C4-2B (cell line): Measurements from ENCODE around the gene GPER1.
A peak's percentile ranks its signal among the peaks of the same experiment; 100 is the strongest.
"Not testable (repeated sequence)": the region's sequence is repeated elsewhere in the genome, so short reads cannot be mapped to it uniquely, and the experiment has no call there.

ENCODE experiments used
- H3K27ac ChIP-seq: fragments of 450-650 bp; 2 replicates; pipeline ENCODE4 v1.5.1; 2017
- ZFX ChIP-seq: fragments of 450-650 bp; IDR thresholded peaks from 2 replicates; pipeline ENCODE4 v1.6.1; 2017
- TF ChIP-seq, protein P1 (sequence below): fragments of 450-650 bp; conservative IDR thresholded peaks from 2 replicates; pipeline ENCODE4 v1.5.1; 2017; ENCODE audit warnings: mild to moderate bottlenecking

GPER1 gene

DNA sequence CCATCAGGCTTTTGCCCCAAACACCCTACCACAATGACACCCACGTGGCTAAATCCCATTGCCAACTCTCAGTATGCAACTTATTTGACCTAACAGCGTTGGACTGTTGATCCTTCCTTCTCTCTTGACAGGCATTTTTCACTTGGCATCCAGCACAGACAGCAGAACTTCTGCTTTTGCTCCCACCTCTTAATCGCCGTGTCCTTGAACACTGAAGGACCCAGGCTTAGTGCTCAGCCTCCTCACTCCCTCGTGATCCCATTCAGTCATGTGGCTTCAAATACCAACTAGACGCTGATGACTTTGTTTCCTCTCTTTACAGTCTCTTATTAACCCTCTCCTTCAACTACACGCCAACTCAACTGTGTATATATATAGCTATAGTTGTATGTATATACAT lies 47.0 kb downstream of the GPER1 start:
- TF ChIP-seq, protein P1, sequence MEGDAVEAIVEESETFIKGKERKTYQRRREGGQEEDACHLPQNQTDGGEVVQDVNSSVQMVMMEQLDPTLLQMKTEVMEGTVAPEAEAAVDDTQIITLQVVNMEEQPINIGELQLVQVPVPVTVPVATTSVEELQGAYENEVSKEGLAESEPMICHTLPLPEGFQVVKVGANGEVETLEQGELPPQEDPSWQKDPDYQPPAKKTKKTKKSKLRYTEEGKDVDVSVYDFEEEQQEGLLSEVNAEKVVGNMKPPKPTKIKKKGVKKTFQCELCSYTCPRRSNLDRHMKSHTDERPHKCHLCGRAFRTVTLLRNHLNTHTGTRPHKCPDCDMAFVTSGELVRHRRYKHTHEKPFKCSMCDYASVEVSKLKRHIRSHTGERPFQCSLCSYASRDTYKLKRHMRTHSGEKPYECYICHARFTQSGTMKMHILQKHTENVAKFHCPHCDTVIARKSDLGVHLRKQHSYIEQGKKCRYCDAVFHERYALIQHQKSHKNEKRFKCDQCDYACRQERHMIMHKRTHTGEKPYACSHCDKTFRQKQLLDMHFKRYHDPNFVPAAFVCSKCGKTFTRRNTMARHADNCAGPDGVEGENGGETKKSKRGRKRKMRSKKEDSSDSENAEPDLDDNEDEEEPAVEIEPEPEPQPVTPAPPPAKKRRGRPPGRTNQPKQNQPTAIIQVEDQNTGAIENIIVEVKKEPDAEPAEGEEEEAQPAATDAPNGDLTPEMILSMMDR: no peak
- no peak for TF ChIP-seq ZFX
- H3K27ac ChIP-seq: no peak overlapping the region

DNA sequence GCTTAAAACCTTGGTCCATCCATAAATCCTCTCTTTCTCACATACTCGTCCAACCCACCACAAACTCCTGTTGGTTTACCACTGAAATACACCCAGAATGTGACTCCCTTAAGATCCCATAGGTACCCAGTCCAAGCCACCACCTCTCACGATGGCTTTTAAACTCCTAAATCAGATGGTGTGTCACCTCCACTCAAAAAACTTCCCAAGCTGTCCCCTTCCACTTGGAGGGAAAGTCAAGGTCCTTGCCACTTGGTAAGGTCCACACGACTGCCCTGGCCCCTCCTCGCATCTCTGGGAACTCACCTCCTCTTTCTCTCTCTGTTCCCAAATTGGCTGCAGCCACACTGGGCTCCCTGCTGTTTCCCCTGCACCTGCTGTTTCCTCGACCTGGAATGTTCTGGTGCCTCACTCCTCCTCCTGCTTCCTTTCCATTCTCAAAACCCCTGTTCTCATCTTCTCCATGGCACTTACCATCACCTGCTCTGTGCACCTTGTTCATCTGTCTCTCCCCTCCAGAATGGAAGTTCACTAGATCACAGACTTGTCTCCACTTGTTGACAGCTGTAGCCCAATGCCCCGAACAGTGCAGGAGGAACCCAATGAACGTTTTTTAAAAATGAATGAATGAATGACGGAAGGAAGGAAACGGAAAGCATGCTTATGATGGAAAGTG lies 49.1 kb downstream of the GPER1 start:
- H3K27ac ChIP-seq: peak overlapping the region; percentile 70
- TF ChIP-seq ZFX: no peak
- TF ChIP-seq, protein P1: no peak

DNA sequence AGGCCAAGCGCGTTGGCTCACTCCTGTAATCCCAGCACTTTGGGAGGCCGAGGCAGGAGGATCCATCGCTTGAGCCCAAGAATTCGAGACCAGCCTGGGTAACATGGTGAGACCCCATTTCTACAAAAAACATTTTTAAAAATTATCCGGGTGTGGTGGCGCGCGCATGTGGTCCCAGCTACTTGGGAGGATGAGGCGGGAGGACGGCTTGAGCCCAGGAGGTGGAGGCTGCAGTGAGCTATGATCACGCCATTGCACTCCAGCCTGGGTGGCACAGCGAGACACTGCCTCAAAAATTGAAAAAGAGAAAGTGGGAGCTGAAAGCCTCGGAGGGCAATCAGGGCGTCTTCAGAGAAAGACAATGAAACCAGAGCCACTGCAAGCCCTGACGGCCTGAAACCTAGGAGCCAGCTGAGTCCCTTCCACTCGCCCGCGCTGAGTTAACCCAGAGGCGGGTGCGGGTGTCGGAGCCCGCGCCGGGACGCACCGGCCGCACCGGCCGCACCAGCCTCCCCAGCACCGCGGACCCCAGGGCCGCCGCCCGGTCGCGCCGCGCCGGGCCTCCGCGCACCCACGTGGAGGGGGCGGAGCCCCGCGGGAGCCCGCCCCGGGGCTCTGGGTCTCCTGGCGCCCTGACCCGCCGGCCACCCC lies 49.7 kb downstream of the GPER1 start:
- H3K27ac ChIP-seq: peak overlapping the region; percentile 70

DNA sequence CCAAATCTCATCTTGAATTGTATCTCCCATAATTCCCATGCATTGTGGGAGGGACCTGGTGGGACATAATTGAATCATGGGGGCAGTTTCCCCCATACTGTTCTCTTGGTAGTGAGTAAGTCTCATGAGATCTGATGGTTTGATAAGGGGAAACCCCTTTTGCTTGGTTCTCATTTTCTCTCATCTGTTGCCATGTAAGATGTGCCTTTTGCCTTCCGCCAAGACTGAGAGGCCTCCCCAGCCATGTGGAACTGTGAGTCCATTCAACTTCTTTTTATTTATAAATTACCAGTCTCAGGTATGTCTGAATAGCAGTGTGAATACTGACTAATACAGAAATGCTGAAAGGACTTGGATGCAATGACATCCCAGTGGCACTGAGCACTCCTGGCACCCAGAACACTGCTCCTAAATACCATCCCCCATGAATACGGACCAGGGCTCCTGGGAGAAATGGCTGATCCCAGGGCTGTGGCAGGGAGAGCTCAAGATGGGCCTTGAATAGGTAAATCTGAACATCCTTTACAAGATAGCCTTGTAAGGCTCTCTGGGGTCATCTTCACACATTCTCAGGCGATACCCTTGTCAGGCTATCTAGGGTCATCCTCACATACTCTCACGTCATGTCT lies 52.7 kb downstream of the GPER1 start:
- H3K27ac ChIP-seq: no peak overlapping the region
- TF ChIP-seq ZFX: no peak
- TF ChIP-seq, protein P1: no peak

More for the DNA sequence above, 49.7 kb downstream of the GPER1 start:
- peak; percentile 53 for TF ChIP-seq ZFX
- TF ChIP-seq, protein P1: no peak

DNA sequence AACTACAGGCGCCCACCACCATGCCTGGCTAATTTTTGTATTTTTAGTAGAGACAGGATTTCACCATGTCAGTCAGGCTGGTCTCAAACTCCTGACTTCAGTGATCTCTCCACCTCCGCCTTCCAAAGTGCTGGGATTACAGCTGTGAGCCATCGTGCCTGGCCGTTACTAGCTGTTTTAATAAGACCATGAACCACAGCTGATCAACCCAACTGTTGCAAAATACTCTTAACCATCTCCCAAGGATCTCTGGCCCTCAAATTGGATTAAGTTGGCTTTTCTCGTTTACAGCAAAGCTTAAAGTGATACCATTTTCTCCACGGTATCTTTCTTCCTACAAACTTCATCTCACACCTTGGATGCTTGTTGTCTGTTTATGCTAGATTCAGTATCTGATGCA lies 53.7 kb downstream of the GPER1 start:
- TF ChIP-seq, protein P1: no peak
- TF ChIP-seq ZFX: no peak
- no peak overlapping the region for H3K27ac ChIP-seq

DNA sequence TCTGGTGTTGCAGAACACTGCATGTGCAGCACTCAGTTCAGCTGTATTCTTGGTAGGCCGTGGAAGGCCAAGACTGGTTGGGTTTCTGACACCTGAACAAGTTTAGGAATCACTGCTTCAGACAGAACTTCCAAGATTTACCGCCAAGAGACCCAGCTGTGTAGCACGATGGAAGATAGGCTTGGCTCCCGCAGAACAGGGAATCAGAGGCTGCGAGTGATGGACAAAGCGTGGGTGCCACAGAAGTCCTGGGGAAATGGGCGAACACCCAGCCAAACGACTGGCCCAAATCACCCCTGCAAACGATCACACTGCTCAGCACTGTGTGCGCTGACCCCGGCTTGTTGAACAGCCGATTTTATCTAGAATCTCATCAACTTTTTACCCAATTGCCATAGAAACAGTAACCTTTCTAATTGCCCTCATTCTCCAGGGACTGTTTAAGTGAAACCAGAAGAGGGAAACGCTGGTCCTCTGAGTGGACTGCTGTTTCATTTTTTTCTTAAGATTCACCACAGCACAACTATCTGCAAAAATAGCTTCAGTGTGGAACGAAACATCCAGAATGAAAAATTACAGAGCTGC lies 54.2 kb downstream of the GPER1 start:
- TF ChIP-seq ZFX: no peak
- TF ChIP-seq, protein P1: no peak
- no peak overlapping the region for H3K27ac ChIP-seq

DNA sequence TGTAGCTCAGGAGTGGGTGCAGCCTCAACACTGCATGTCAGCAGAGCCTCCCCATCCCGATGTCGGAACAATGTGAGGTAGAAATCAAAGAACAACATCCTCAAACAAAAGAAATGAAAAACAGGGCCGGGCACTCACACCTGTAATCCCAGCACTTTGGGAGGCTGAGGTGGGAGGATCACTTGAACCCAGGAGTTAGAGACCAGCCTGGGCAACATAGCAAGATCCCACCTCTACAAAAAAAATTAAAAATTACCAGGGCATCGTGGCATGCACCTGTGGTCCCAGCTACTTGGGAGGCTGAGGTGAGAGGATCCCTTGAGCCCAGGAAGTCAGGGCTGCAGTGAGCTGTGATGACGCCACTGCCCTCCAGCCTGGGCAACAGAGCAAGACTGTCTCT lies 55.1 kb downstream of the GPER1 start:
- not testable (repeated sequence) for H3K27ac ChIP-seq
